Stimulated activated CD8-positive, alpha-beta memory T cell treated with anti-CD3 and anti-CD28 coated beads, Interleukin-2, amount 100 ng/mL, for 1 hour (primary cell): ENCODE data around the gene CHRM4.

Source experiments
- DNase-seq, 2 donors: peaks; one replicate each; pipeline ENCODE4 v3.0.0-alpha.2; 2020; ENCODE audit warnings: low read depth in 2 of 2

Gene CHRM4

DNA sequence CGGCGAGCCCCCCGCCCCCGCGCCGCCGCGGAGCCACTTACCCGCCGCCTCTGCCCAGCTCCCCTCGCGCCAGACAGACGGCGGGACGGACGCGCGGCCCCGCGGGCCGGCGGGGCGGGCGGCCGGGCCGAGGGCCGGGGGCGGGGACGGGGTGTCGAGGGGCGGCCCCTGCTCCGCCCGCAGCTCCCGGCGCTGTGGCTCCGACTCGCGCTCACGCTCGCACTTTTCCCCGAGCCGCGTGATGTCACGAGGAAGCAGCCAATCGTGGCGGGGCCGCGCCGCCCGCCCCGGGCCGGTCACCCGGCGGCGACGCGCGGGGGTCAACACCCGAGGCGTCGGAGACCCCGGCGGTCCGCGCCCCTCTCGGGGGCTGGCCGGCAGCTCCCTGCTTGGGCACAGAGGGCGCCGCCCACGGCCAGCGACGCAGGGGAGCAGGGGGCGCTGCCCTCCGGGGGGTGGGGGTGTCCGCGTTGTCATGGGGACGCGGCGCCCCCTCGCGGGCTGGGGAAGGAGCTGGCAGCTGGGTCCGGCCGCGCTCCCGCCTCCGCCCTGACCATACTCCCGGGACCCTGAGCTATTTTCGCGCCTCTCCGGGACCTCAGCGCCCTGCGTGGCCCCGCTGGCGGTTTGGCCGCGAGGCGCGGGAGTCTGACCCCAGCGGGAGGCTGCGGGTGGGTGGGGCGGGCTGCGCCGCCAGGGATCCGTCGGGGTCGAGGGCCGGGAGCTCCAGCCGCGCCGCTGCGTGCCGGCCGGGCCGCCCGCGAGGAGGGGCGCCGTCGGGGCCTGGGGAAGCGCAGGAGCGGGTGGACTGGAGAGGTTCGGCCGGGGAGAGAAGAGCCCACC, at the start of gene CHRM4:
TSS of gene CHRM4 (minus strand) at position 199 of the 843 bp plus-strand sequence. CDS start 5,219 bp downstream, outside the sequence.
- no peak for DNase-seq

DNA sequence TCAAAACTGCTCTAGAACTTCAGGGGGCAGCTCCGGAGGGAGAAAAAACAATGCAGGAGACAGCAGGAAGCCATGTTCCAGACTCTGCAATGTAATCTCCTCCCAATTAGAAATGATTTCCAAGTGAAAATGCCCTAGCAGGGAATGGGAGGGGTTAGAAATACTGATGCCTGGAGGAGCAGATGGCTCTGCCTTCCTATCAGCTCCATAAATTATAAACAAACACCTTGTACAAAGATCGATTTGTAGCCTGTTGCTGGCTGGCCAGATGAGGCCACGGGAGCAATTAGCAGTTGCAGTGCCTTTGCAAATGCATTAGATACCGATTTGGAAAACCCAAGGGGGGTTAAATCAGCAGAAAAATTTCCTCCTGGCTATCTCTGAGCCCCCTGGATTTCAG, 46.6 kb upstream of the CHRM4 start:
- no peak for DNase-seq

DNA sequence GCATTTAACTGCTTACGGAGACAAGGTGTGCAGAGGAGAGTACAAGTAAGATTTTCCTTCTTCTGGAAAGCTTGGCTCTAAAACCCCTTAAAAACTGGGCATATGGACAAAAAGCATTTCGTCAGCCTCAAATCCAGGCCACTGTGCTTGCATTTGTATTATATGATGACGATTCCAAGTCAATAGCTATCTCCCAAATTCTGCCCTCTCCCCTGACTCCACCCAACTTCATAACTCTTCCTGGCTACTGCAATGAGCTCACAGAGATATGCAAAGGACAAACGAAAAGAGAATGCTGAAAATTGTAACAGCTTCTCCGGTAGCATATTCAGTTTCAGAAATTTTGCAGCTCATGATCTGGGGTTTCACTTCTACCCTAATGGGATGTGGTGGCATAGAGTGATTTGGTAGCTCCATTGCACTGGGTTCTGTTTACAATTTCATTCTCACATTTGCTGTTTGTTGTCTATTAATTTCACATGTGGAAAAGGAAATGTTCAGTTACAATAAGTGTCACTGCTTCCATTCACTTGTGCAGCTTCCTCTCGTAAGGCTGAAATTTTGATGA, 45.6 kb upstream of the CHRM4 start:
- DNase-seq, result no peak

DNA sequence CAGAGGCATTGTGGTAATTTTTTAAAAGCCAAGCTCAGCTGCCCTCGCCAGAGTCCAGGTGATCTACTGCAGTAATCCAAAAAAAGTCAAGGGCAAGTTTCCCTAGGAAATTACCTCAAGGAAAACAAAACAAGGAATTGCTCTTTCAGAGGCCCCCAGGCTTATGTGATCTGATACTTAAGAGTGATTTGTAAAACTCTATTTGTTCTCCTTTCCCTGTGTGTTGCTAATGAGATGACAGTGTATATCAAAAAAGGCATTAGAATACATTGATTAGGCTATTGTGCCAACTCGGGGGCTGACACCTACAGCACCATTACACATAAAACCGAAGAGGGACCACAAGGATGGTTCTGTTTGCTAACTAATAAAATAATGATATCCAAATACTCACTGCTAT, 44.5 kb upstream of the CHRM4 start:
- DNase-seq, result no peak

DNA sequence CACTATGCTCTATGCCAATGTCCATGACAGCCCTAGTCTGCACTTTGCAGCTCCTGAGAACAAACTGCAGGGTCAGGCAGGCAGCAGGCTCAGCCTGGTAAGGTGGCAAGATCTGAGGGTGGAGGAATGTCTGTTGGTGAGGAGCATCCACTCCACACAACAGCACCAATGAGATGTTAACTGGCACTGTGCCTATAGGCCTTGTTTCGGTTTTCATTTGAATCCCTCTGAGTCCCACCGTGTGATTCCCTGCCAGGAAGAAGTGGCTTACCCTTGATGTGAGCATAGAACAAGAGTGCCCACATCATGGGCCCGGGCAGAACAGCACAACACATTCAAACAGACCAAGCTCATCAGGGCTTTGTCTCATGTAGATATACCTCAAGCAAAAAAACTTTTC, 44.1 kb upstream of the CHRM4 start:
- DNase-seq, result no peak

DNA sequence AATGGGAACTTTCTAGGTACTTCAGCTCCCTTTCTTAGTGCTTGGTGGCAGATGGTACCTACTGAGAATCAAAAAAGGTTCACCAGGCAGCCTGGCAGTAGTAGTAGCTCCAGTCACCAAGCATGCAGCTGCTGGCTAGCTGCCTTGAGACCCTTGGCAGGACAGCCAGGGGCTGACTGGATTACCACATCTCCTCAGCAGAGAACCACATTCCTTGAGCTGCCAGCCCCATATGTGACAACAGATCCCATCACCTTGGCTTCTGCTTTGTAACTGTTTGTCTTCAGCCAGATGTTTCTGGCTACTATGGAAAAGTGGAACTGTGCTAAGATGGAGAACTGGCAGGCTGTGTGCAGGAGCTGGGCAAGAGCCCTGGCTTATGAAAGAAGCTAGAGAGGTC, 39.6 kb upstream of the CHRM4 start:
- DNase-seq, result no peak

DNA sequence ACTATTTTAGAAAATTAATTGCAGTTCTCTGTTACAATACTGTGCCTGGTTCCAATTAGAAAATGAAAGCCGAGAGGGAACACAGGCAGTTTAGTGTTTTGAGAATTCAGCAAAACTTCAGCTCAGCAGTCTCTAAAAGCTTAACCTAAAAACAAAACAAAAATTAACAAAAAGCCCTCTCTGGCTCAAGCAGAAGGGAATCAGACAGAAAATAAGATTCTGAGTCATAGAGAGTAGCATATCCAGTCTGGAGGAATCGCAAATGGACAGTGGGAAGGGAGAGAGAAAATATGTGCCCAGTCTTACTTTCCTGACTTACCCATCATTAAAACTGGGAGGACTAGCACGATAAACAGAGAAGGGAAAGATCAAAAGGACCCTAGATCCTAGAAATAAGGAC, 38.1 kb upstream of the CHRM4 start:
- no peak for DNase-seq

DNA sequence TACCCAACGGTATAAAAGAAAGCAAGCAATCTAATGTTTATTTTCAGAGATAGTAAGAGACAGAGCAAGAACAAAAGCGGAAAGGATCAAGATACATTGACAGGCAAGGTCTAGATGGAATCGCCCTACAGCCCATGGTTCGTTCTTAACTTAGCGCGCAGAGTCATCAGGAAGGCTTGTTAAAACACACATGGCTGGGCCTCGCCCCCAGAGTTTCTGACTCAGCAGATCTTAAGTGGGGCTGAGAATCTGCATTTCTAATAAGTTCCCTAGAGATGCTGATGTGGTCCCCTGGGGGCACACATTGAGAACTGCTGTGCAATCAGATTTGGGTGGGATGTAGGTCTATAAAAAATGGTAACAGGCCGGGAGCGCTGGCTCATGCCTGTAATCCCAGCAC, 35.8 kb upstream of the CHRM4 start:
- DNase-seq, result no peak

DNA sequence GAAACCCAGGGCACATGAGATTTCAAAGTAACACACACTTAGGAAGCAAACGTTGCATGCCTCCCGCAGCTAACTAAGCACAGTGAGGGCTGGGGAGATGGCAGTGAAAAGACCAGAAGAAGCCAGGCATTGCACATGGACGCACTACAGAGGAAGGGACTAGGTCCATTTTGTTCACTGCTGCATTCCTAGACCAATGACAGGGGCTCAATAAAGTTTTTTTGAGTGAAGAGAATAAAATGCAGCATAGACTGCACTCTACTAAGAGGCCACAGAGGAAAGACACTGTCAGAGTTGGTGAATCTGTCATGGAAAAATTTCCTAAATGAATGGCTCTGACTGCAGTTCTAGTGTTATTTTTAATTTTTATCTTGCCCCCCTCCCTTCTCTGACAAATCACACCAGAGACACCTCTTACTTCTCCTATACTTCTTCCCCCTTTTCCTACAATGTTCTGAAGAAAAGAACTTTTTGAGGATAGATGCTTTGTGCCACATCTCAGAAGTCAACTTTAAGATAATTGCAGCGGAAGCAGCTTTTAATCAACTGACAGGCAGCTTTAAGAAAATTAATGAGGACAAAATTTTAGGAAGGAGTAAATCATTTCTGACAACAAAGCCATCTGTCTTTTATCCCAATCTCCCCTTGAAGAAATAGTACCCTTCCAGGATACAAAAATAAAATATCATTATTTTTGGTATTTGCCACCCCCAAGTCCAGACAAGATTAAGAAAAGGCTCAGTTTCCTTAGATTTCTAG, 34.8 kb upstream of the CHRM4 start:
- no peak for DNase-seq

DNA sequence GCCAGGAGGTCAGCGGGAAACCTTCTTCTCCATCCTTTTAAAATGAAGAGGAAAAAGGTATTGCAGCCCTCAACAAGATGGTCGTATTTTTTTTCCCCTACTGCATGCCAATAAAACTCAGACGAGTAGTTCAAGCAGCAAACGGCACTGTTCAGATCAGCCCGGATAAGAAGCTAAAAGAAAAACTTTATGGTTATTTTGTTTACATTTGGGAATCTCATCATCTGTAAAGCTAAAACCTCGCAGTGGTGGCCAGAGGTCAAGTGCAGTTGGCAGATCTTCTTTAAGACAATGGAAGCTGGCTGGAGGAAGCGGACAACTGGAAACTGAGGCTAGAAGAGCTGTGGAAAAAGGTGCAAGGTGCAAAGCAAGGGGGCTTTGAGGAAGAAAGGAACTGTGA, 31.0 kb upstream of the CHRM4 start:
- no peak for DNase-seq

DNA sequence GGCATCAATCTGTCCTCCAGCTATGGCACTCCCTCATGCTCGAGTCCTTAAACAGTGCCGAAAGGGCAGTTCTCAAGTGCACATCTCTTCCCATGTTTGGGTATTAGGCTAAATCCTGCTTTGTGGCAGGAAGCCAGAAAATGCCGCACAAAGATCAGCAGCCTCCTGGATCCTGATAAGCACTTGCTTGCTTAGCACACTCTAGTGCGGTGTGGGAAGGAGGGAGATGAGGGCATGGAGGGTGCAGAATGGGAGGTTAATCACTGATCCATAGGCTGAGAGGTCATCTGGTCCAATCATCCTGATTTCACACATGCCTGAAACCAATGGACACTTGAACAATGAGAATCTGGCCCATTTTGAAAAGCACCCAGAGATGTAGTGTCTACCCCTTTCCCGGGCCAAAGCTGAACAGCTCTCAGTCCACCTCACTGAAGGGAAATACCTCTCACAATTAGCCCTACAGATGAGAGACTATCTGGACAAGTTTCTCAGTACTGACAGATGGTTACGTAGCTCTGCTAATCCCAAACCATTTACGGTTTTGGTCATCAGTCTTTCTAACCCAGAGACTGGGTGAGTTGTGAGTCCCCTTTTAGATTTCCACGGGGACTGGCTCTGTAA, 29.8 kb upstream of the CHRM4 start:
- no peak for DNase-seq

DNA sequence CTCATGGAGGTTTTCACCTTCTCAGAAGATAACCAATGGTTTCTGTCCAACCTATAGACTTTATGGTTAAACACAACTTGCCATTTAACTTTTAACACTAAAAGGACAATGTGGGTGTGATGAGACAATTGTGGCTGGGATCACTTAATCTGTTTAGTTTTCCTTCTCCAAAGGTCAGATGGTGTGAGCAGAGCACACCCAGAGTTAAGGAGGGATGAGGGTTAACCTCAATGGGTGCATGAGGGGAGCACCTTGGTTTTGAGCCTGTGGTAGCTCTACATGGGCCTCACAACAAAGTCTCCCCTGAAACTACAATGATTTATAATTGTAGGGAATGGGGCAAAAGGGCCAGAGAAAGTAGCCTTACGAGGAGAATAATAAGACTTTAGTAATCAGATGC, 28.9 kb upstream of the CHRM4 start:
- DNase-seq, result no peak

DNA sequence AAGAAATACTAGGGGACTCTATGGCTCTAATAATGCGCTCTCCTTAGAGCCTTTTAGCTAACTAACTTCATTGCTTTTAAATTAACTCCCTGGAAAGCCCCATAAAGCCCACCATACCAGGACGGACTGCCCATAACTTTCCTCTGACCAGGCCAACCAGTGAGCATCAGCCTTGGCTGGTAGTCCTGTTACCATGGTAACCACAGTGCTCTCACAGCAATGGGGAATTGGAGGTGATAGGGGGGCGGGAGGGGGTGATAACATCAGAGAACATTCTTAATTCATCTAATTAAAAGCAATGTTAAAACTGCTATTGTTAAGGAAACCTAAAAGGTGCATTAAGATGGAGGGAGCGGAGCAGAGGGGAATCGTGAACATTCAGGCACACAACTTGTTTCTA, 27.2 kb upstream of the CHRM4 start:
- no peak for DNase-seq

DNA sequence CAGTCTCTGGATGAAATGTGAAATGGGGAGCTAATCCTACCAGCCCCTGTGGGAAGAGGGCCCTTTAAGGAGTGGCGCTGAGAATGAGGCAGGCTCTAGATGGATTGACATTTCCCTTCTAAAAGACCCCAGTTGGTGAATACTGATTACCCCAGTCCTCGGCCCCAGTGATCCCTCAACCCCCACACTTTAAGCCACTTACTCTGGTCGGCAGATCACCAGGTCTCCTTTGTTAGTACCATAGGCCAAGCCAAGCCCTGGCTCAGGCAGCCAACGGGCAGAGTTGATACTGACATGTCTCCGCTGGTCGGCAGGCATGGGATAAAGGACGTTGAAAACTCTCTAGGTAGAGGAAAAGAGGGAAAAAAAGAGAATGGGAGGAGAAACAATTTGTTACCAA, 26.1 kb upstream of the CHRM4 start:
- DNase-seq, result no peak

DNA sequence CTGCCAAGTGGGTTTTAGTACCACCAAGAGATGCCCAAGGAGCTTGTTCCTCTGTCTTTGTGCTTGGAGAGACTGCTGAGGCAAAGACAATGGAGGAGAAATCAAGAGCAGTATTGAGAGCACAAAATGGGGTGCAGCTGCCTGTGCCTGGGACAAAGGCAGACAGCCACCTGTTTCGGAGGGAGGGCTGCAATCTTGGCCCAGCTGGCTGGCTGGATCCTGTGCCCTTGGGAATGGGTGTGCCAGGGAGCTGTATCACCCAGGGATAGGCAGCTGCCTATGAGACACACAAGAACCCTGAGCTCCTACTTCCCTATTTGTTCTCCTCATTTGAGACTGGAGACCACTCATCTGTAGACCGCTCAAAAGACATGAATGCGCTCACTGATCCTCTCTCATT, 23.3 kb upstream of the CHRM4 start:
- DNase-seq, result no peak

DNA sequence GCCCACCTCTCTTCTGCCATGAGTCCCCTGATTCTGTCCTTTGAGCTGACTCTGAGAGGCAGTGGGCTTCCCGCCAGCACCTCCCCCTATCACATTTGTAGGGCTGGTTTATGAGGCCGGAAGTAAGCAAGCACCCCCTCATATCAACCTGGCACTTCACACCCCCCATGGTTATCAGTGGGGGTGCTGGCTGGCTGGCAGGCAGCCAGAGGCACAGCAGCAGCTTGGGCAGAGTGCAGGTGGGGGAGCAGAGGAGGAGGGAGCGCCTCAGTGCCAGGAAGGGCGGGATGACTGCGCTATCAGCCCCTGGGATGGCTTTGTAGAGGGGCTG, 22.9 kb upstream of the CHRM4 start:
- DNase-seq, result no peak

DNA sequence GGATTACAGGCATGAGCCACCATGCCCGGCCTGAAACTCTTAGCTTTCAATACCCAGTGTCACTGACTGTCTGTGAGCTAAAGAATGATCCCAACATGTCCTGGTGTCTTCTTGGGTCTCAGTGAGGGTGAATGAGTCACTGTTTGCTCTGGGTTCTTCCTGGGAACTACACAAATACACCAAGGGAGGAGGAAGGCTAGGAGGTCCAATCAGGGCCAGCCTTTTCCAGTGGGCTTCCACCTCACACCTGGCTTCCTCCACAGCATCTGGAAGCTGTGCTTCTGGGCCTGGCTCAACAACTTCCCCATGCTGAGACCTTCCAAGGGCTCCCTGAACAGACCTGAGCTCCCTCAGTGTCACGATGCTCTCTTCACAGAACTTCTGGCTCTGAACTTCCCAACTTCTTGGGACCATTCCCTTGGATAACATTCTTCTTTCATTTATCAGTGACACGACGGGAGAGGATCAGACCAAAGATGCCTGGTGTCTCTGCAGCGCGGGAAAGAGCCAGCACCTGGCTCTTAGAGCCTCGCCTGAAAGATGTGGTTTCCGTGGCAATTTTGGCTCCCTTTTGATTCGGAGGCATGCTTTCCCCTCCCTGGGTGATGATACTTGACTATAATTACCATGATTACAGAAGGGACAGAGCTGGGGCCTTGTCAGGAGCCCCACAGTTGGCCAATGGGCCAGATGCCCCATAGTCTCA, 22.3 kb upstream of the CHRM4 start:
- DNase-seq, result no peak

DNA sequence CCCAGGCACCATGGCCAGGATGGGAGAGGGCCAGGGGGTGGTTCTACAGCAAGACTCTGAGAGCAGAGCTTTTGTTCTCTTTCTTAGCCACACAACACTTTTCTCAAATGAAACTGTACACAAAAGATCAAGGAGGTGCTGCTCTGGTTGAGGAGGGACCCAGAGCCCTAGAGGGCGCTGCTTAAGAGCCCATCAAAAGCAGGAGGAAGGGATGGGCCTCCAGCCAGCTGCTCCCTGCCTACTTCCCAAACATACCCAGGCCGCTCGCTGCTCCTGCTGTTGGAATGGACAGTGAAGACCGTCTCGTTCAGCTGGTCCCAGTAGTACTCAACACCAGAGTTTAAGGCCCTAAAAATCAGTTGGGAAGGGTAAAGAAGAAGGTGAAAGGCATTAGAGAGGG, 18.4 kb upstream of the CHRM4 start:
- DNase-seq, result no peak

DNA sequence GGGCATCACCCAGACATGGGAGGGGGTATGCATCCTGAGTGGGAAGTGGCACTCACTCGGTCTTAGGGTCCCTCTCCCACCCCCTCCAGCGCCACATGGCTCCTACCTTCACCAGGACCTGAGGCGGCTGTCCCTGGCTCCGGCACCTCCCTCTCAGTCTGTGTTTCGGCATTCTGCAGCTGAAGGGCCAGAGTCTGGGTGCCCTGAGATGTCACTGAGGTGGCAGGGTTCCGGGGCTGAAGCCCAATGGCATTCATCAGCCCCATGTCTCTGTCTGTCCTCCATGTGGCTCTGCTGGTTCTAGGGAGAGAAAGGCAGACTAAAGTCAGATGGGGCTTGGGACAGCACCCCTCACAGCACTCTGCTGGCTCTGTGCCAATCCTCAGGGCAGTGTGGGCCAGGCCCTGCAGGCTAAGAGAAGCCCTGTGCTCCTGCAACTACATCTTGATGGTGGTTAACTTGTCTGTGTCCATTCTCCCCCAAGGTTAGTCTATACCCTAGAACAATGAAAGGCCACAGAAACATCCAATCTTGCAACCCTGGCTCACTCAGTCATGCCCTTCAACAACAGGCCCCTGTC, 16.9 kb upstream of the CHRM4 start:
- no peak for DNase-seq

DNA sequence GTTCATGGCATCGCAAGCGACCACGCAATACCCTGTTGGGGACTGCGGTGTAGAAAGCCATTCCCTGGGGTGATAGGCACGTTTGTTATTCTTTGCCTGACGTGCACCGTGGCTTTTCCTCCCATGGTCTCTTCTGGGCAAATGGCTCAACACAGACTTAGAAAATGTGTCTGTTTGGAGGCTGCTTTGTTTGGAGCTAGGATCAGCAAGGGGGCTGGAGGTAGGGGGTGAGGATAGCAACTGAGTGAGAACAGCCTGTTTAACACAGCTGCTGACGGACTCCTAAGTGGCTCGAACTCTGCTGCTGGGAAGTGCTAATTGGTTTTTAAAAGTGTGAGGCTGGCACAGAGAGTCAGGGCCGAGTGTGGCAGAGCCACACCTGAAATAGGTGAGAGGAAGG, 16.1 kb upstream of the CHRM4 start:
- DNase-seq, result no peak

DNA sequence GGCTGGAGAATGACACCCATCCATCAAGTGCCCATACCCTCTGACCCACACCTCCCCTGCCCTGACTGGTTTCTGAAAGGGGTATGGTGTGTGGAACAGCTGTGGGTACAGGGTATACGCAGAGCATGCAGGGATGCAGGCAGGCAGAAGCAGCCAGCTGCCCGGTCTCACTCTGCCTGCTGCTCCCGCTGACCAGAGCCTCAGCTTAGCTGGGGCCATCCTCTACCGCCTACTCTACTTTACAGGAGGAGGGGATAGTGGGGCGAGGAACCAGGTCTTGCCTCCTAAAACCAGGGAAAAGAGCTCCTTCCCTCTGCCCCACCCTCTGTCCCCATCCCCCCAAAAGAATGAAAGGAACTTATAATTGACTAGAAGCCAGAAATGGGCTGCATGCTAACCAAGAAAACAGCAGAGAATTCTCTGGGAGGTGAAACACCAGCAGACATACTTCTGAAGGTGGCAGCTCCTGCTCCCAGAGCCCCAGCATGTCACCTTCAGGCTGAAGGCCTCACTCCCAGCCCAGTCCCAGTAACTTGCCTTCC, 13.0 kb upstream of the CHRM4 start:
- no peak for DNase-seq
